ENCODE data around the gene MMS19.

The MMS19 gene

GRCh38 chr10:97411406-97411805 lies 86.8 kb downstream of the MMS19 start:
- H3K4me1 ChIP-seq (ENCODE audit: low read length) = peaks cover 3% of the 10 kb centered on the region; the same call in 1 of the 2 replicates
- no peak overlapping the region for H3K4me2 ChIP-seq (ENCODE audit: low read length)
- H3K4me3 ChIP-seq (ENCODE audit: low read length) = no peak overlapping the region
- no peak overlapping the region for H3K27ac ChIP-seq (ENCODE audit: low read length)
- no peaks in the 10 kb centered on the region for H3K9me3 ChIP-seq (ENCODE audit: insufficient read depth, low read length)
- TF ChIP-seq CTCF (IDR thresholded peaks at IDR 0.05; ENCODE audit: low read depth, low read length) (no peak), EZH2phosphoT487 (IDR thresholded peaks at IDR 0.05; ENCODE audit: low read depth) (no peak)
- no peaks in the 10 kb centered on the region for H3K79me2 ChIP-seq (ENCODE audit: low read length)
- H2AFZ ChIP-seq (ENCODE audit: low read depth, low read length) = no peak overlapping the region
- no peaks in the 10 kb centered on the region for H3K36me3 ChIP-seq (replicated peaks; ENCODE audit: low read depth, low read length)
- H3K9ac ChIP-seq (ENCODE audit: low read length) = no peak overlapping the region
- H4K20me1 ChIP-seq (ENCODE audit: insufficient read depth, low read length) = no peaks in the 10 kb centered on the region
- no peaks in the 10 kb centered on the region for H3K27me3 ChIP-seq (ENCODE audit: low read depth, low read length)

- H3K27ac ChIP-seq (ENCODE audit: low read length) = no peak overlapping the region
- no peaks in the 10 kb centered on the region for H3K36me3 ChIP-seq (replicated peaks; ENCODE audit: low read depth, low read length)
- H3K9ac ChIP-seq (ENCODE audit: low read length) = no peak overlapping the region
- no peaks in the 10 kb centered on the region for H4K20me1 ChIP-seq (ENCODE audit: insufficient read depth, low read length)
- H3K27me3 ChIP-seq (ENCODE audit: low read depth, low read length) = no peaks in the 10 kb centered on the region
- H3K4me2 ChIP-seq (ENCODE audit: low read length) = no peak overlapping the region
- H3K9me3 ChIP-seq (ENCODE audit: insufficient read depth, low read length) = no peaks in the 10 kb centered on the region
- no peak overlapping the region for H2AFZ ChIP-seq (ENCODE audit: low read depth, low read length)
- H3K79me2 ChIP-seq (ENCODE audit: low read length) = no peaks in the 10 kb centered on the region
- no peak for TF ChIP-seq CTCF (IDR thresholded peaks at IDR 0.05; ENCODE audit: low read depth, low read length)
- no peak for TF ChIP-seq EZH2phosphoT487 (IDR thresholded peaks at IDR 0.05; ENCODE audit: low read depth)
- no peak overlapping the region for H3K4me3 ChIP-seq (ENCODE audit: low read length)
- H3K4me1 ChIP-seq (ENCODE audit: low read length) = peaks cover 3% of the 10 kb centered on the region; the same call in 1 of the 2 replicates
Observed at GRCh38 chr10:97408496-97408992, 89.7 kb downstream of the MMS19 start.

Measured in OCI-LY3 (cell line).